ENCODE results near the gene B4GALNT2. TPM values are rescaled to one million over a fixed set of nuclear protein-coding genes. Genes with fewer than 3 reads are reported as not detected.

The B4GALNT2 gene
- total and polyA plus RNA-seq, 2 donors (not counting 1 experiment from before 2014, with no cell fraction given), result under 0.01 to 0.01 TPM

GRCh38 chr17:49146620-49147306 is 14.2 kb downstream of the B4GALNT2 start:
- H3K36me3 ChIP-seq (ENCODE audit: control insufficient read depth, insufficient read depth, low read length), result no peaks in the 10 kb centered on the region
- TF ChIP-seq CTCF (conservative IDR thresholded peaks at IDR 0.05 in 1 of 2, IDR thresholded peaks at IDR 0.05 in 1 of 2; ENCODE audit: low read depth in 1 of 2, low read length in 2 of 2), result no peak
- no peak for TF ChIP-seq EZH2 (IDR thresholded peaks at IDR 0.05; ENCODE audit: low read length, missing control alignments)
- peak; percentile 97 to 99 for DNase-seq (ENCODE audit: low read depth in 2 of 2)
- no peak overlapping the region for H3K9ac ChIP-seq (ENCODE audit: insufficient read depth, low read length)
- peaks cover 2% of the 10 kb centered on the region for H3K4me1 ChIP-seq (ENCODE audit: control insufficient read depth, extremely low read depth, insufficient read depth, low read length)
- no peak overlapping the region for H3K4me2 ChIP-seq (ENCODE audit: extremely low read depth, insufficient read depth, low read length)
- no peaks in the 10 kb centered on the region for H3K9me3 ChIP-seq (ENCODE audit: control insufficient read depth, insufficient read depth, low read depth, low read length)
- no peaks in the 10 kb centered on the region for H4K20me1 ChIP-seq (ENCODE audit: control insufficient read depth, extremely low read depth, insufficient read depth, low read length)
- peak overlapping the region; percentile 71 for H3K27ac ChIP-seq (ENCODE audit: insufficient read depth, low read length)
- H3K27me3 ChIP-seq (ENCODE audit: control insufficient read depth, insufficient read depth, low read length), result no peaks in the 10 kb centered on the region
- H3K4me3 ChIP-seq (replicated peaks in 1 of 4; ENCODE audit: control extremely low read depth in 1 of 4, insufficient read depth in 1 of 4, low read depth in 3 of 4, low read length in 4 of 4), result no peak overlapping the region
- no peak overlapping the region for H2AFZ ChIP-seq (ENCODE audit: low read length)
- H3K79me2 ChIP-seq (ENCODE audit: control insufficient read depth, insufficient read depth, low read length), result no peaks in the 10 kb centered on the region

GRCh38 chr17:49148171-49148570 is 15.6 kb downstream of the B4GALNT2 start:
- H3K4me1 ChIP-seq (ENCODE audit: control insufficient read depth, extremely low read depth, insufficient read depth, low read length), result peaks cover 2% of the 10 kb centered on the region
- no peak overlapping the region for H3K4me2 ChIP-seq (ENCODE audit: extremely low read depth, insufficient read depth, low read length)
- no peak overlapping the region for H2AFZ ChIP-seq (ENCODE audit: low read length)
- peak in 1 of 2 donors; percentile 51 for DNase-seq (ENCODE audit: low read depth in 2 of 2)
- no peaks in the 10 kb centered on the region for H4K20me1 ChIP-seq (ENCODE audit: control insufficient read depth, extremely low read depth, insufficient read depth, low read length)
- H3K4me3 ChIP-seq (replicated peaks in 1 of 4; ENCODE audit: control extremely low read depth in 1 of 4, insufficient read depth in 1 of 4, low read depth in 3 of 4, low read length in 4 of 4), result no peak overlapping the region
- no peak overlapping the region for H3K9ac ChIP-seq (ENCODE audit: insufficient read depth, low read length)
- no peaks in the 10 kb centered on the region for H3K27me3 ChIP-seq (ENCODE audit: control insufficient read depth, insufficient read depth, low read length)
- no peaks in the 10 kb centered on the region for H3K79me2 ChIP-seq (ENCODE audit: control insufficient read depth, insufficient read depth, low read length)
- H3K9me3 ChIP-seq (ENCODE audit: control insufficient read depth, insufficient read depth, low read depth, low read length), result no peaks in the 10 kb centered on the region
- TF ChIP-seq EZH2 (IDR thresholded peaks at IDR 0.05; ENCODE audit: low read length, missing control alignments), result no peak
- no peak for TF ChIP-seq CTCF (conservative IDR thresholded peaks at IDR 0.05 in 1 of 2, IDR thresholded peaks at IDR 0.05 in 1 of 2; ENCODE audit: low read depth in 1 of 2, low read length in 2 of 2)
- no peak overlapping the region for H3K27ac ChIP-seq (ENCODE audit: insufficient read depth, low read length)
- H3K36me3 ChIP-seq (ENCODE audit: control insufficient read depth, insufficient read depth, low read length), result no peaks in the 10 kb centered on the region

GRCh38 chr17:49151996-49152395 is 19.4 kb downstream of the B4GALNT2 start:
- DNase-seq (ENCODE audit: low read depth in 2 of 2), result no peak
- Histone ChIP-seq H2AFZ (ENCODE audit: low read length) (no peak overlapping the region), H3K4me2 (ENCODE audit: extremely low read depth, insufficient read depth, low read length) (no peak overlapping the region), H3K4me3 (replicated peaks in 1 of 4; ENCODE audit: control extremely low read depth in 1 of 4, insufficient read depth in 1 of 4, low read depth in 3 of 4, low read length in 4 of 4) (no peak overlapping the region), H3K79me2 (ENCODE audit: control insufficient read depth, insufficient read depth, low read length) (no peaks in the 10 kb centered on the region), H3K27me3 (ENCODE audit: control insufficient read depth, insufficient read depth, low read length) (no peaks in the 10 kb centered on the region), H3K9ac (ENCODE audit: insufficient read depth, low read length) (no peak overlapping the region), H3K4me1 (ENCODE audit: control insufficient read depth, extremely low read depth, insufficient read depth, low read length) (peaks cover 2% of the 10 kb centered on the region), H4K20me1 (ENCODE audit: control insufficient read depth, extremely low read depth, insufficient read depth, low read length) (no peaks in the 10 kb centered on the region), H3K27ac (ENCODE audit: insufficient read depth, low read length) (no peak overlapping the region), H3K9me3 (ENCODE audit: control insufficient read depth, insufficient read depth, low read depth, low read length) (no peaks in the 10 kb centered on the region), H3K36me3 (ENCODE audit: control insufficient read depth, insufficient read depth, low read length) (no peaks in the 10 kb centered on the region)
- TF ChIP-seq EZH2 (IDR thresholded peaks at IDR 0.05; ENCODE audit: low read length, missing control alignments), result no peak
- no peak for TF ChIP-seq CTCF (conservative IDR thresholded peaks at IDR 0.05 in 1 of 2, IDR thresholded peaks at IDR 0.05 in 1 of 2; ENCODE audit: low read depth in 1 of 2, low read length in 2 of 2)

Data from fibroblast of lung (primary cell).